ENCODE measurements around the gene IGFBP5.

The IGFBP5 gene

DNA sequence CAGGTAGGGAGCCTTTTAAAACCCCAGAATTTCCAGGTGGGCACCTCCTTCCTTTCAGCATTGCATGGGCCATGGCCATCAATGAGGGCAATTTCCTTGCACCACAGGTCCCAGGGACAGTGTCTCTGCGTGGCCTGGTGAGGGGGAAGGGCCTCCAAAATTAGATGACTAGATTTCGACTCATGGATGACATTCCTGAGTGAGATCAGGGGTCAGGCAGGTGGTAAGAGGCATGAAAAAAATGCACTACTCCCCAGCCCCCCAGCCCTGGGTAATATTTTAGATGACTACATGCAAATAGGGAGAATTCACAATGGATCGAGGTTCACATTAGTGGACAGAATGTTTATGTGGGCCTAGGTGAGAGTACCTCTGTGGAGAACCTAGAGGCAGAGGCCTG lies 19.0 kb upstream of the IGFBP5 start:
- no peak for DNase-seq (ENCODE audit: low read depth)

DNA sequence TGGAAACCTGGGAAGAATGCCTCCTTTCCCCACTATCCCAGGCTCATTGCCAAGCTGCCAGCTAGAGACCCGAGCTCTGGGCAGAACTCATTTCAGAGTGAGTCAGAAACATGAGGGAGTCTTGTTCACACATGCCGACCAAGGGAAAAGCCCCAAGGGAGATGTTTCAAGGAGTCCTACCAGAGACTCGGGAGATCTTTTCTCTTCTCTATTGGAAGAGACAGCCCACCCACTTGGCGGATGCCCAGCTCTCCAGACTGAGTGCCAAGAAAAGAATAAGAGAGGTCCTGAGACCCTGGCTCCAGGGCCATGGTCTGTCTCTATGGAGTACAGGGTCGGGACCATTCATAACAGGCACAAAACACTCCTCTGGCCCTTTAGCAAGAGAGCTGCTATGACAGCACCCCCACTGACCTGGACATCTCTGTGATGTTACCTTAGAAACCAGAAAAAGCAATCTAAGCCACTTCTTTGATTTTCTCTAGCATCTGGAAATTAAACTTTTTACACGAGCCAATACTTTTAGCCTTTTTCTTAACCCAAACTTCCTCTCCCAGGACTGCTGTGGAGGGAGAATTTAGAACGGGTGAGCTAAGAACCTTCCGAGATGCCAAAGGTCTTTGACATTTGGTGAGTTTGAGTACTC lies 18.5 kb upstream of the IGFBP5 start:
- DNase-seq (ENCODE audit: low read depth) = no peak

DNA sequence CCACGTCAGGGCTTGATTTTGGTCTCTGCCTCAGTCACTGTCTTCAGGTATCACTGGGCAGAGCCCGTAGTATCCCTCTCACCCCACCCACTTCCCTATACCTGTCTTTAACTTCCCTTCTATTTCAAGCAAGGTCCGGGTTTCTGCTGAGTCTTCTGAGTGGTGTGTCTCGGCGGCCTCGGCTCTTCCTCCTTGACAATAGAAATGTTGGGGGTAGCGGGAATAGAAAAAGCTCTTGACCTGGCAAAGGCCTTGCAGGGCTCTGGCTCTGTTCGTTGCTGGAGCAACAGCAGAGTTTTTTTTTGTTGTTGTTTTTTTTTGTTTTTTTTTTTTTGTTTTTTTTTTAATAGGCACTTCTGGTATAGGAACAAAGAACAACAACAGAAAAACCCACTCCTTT lies 16.0 kb upstream of the IGFBP5 start:
- no peak for DNase-seq (ENCODE audit: low read depth)

DNA sequence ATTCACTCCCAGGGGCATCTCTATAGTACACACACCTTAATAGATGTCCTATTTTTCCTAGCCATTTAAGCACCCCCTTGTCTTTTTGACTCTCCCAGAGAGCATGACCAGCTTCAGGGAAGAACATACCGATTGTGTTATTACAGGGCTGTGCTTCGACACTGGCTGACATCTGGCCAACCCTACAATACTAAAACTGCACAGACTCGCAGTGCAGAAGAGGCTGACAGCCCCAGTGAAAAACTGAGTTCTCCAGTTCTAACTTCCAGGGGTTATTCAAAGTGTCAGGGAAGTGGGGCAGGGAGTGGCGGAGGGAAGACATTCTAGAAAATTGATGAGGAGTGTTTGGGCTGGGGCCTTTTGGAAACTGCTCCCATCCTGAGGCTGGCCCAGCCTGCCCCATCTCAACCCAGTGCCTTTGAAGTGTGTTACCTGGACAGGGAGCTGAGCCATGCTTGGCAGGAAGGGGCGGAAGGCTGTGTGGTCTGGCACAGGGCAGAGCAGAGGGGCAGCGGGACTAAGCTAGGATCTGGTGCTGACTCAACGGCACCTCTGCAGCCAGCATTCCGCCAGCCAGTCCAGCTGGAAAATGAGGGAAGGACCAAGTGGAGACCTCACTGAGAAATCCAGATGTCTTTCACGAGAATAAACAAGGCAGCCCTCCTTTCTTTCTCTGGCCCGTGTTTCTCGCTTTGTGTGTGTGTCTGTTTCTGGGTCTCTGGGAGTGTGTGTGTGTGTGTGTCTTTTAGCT lies 15.4 kb upstream of the IGFBP5 start:
- DNase-seq (ENCODE audit: low read depth) = no peak

DNA sequence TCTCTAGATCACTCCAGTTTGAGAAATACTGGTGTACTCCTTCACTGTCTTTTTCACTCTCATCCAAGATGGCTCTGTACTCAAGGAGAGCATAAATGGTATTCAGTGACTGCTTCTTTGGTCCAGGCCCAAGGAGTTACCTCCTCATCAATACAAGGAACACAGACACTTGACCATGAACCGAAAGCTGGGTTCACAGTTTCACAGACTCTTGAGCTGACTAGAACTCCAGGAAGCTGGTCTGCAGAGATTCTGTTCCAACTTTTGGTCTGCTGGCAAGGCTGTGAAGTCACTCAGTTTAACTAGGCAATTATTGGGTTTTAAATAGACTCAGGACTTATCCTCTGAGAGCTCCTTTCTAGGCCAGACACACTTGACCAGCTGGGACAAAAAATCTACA lies 7.4 kb upstream of the IGFBP5 start:
- DNase-seq (ENCODE audit: low read depth) = no peak

DNA sequence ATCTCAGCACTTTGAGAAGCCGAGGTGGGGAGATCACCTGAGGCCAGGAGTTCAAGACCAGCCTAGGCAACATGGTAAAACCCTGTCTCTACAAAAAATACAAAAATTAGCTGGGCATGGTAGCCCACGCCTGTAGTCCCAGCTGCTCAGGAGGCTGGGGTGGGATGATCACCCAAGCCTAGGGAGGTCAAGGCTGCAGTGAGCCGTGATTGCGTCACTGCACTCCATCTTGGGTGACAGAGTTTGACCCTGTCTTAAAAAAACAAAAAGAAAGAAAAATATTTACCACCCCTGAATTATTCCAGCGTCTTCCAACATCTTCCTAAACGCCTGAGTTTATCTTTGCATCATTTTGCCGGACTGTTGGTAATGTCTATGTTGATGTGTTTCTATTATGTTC lies 6.2 kb upstream of the IGFBP5 start:
- no peak for DNase-seq (ENCODE audit: low read depth)

DNA sequence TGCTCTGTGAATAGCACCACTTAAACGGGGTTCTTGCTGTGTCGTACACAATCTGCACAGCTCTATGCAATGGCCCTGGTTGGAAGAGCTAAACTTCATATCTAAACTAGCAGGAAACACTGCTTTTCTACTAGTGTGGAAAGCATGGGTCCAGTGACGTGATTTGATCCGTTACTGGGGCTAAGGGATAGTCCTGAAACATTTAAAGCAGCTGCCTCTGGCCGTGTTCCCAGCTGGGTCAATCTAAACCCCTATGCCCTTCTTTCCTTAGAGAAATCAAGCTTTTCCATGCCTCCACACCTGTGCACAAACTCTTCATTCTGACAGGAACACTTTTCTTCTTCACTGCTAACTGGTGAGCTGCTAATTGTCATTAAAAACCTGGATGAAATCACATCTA lies 5.4 kb upstream of the IGFBP5 start:
- DNase-seq (ENCODE audit: low read depth) = no peak

DNA sequence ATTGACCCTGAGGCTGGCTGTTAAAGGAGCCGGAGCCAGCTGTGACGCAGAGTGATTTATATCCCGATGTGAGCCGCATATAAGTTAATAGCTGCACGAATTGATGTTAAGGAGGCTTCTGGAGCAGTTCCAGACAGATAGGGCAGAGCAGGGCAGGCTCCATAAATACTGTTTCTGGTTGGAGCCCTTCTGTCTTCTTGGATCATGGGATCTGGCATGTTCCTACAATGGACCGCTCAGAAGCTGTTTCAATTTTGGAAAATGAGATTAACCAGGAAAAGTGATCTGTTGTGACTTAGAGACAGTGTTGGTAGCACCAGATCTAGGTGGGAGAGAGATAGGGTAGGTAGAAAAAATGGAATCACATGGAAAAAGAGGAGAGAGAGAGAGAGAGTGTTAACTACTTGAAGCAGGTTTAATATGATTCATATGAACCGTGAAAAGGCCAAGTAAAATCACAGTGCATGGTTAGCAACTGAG lies 4.8 kb upstream of the IGFBP5 start:
- no peak for DNase-seq (ENCODE audit: low read depth)

DNA sequence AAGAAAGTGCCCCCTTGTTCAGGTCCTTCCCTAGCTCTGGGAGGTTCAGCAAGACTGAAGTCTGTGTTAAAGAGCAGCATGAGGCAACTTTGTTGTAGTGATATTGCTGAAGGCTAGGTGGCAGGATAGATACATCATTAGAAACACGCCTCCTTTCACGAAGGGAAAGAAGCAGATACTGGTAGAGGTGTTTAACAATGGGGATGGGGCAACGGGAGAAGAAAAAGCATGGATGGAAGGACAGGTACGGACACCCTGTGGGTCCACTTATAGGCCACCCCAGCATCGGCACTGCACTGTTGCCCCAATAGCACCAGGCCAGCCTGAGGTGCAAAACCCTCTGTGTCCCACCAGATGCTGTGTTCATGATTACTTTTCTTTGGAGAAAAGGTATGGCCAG lies 3.5 kb upstream of the IGFBP5 start:
- DNase-seq (ENCODE audit: low read depth) = no peak

DNA sequence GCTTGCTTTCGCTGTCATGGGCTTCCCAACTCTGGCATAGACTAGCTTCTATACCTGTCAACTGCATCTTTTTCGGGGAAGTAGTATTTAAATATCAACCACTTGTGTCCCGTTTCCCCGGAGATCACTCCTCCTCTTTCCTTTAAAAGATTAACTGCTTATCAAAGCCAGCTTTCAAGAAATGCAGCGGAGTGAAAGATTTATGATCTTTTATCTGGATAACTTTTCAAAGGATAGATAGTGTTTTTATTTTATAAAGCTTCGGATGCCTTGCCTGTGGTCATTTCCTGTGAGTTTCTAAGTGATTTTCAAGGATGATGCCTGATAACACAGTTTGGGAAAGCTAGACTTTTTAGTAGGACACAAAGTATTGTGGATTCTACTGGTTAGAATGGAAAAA lies 2.9 kb upstream of the IGFBP5 start:
- no peak for DNase-seq (ENCODE audit: low read depth)

DNA sequence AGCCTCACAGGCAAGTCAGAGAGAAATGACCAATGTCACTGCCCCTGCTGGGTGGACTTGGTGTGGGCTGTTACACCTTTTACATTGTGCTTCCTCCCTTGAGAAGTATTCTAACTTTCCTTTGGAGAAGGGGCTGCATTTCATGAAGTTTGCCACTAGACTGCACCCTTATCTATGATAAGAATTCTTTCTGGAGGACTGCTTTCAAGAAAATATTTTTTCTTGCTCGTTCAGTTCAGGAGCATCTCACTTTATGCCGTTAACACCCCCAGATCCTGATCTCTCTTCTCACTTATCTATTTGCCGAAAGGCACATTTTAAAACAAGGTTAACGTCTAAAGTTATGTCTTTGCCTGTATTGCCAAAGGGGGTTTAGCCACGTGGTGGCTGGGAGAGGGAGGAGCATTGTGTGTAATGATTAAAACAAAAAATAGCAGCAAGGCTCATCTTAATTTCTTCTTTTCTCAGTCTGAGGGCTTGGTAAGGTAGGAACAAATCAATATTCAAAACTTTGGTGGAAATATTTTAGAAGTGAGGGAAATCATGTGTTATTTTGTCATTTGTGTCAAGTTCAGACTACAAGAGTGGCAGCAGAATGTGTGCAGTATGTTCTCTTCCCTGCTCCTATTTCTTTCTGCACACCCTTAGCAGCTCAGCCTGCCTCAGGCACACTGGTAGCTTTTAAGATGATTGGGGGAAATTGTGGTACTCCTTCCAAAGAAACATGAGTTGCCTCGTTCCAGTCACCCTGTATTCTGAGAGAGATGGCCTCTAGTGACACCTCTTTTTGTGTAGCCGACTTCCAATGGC lies 1.6 kb upstream of the IGFBP5 start:
- no peak for DNase-seq (ENCODE audit: low read depth)

DNA sequence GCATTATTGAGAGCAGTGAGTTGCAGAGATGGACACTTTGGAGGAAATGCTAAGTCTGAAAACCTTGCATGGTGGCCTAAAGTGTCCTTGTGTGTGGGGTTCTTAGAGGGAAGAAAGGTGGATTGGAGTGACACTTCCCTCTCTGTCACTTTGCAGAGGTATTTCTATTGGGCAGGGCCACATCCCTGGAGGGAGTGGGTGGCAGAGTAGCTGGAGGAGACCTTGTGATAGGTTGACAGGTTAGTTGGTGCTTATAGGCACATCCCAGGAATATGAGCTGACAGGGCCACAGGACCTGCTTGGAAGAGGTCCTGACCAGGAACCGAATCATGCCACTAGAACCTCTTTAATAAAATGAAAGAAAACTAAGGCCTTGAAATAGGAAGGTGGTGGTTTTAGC lies 972 bp upstream of the IGFBP5 start:
- DNase-seq (ENCODE audit: low read depth) = no peak

DNA sequence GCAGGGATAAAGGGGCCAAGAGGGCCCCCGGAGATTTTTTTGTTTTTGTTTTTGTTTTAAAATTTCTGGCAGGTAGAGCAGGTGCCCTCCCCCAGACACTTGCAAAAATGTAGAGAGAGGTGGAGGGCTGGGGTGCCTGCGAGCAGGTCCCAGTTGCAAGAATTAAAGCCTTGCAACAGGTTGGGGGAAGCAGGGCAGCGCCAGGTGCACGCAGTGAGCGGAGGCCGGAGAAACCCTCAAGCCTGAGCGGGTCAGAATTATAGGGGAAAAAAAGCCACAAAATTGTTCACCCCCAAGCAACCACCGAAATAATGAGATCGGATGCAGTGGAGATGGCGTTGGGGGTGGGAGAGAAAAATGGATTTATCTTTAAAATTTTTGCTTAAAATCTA lies 527 bp downstream of the IGFBP5 start:
- no peak for DNase-seq (ENCODE audit: low read depth)

DNA sequence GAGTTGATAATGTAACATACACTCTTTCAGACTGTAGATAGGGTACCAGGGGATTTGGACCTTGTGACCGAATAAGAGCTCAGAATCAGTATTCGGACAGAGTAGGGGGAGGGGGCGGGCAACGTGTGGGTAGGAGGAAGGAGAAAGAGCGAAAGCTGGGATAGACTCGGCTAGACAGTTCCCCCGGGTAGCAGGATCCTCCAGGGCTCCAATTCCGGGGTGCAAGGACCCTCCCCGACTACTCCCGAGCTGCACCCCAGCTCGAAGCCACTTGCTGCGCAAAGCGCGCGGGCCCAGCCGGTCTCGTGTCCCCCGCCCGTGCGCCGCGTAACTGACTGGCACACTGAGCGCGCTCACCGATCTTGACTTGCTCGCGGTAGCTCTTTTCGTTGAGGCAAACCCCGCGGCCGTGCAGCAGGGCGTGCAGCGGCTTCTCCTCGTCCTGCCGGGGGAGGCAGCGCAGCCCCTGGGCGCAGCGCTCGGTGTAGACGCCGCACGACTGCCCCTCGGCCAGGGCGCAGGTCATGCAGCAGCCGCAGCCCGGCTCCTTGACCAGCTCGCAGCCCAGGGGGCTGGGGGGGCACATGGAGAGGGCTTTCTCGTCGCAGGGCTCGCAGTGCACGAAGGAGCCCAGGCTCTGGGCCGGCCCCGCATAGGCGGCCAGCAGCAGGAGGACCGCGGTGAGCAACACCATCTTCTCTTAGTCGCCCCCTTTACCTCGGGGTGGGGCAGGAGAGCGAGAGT lies 1.1 kb downstream of the IGFBP5 start:
- DNase-seq (ENCODE audit: low read depth) = no peak

DNA sequence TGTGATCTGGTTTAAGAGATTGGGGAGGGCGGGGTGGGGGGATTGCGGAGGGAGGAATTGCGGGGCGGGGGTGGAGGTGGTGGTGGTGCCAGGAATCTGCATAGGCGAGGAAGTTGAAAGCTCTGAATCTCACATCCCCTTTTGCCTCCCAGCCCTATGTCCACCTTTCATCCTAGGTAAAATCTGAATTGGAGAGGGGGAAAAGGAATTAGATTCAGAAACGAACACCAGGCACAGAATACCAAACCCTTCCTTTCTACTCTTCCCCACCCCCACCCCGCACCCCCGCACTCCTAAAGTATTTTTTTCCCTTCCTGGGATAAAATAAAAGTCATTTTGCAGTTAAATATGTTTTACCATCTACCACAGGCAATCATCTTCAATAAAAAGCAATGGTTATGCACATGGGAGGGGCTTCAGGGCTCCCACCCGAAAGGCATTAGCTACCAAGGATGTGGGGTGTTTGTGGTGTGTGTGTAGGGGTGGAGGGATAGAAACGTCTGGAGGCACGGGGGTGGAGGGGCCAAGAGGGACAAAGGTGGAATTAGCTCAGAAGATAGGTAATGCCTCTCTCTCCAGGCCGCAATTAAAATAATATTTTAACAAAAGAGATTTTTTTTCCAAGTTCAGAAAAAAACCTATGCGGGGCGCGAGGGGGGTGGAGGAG lies 1.8 kb downstream of the IGFBP5 start:
- DNase-seq (ENCODE audit: low read depth) = no peak

DNA sequence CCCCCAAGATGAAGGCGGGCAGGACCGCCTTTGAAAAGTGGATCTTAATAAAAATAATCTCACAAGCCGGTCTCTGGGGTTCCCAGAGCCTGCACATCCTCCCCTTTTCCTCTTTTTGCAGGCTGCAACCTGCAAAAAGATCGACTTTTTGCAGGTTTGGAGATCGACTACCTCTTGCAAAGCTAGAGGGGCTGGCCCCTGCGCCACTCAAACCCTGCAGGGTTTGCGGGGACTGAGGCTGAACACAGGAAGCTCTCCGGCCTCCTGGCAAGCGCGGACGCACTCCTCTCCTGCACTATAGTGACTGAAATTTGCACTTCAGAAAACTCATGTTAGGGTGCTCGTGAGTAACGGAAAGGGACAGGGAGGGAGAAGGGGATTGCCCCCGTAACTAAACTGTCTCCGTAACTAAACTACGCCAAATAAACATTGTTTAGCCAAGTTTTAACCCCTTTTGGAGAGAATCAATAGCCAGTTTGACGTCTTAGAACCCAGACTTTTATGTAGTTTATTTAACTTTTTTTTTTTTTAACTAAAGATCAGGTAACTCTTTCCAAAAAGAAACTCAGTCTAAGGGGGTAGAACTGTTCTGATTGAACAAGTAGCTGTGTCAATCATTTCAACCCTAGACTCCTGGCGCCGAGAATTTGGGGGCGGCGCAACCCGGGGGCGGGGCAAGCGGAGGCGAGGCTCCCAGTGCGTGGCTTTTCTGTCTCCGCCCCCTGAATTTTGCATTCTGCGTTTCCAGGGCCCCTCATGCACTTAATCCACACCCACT lies 2.5 kb downstream of the IGFBP5 start:
- peak; percentile 32 for DNase-seq (ENCODE audit: low read depth)

DNA sequence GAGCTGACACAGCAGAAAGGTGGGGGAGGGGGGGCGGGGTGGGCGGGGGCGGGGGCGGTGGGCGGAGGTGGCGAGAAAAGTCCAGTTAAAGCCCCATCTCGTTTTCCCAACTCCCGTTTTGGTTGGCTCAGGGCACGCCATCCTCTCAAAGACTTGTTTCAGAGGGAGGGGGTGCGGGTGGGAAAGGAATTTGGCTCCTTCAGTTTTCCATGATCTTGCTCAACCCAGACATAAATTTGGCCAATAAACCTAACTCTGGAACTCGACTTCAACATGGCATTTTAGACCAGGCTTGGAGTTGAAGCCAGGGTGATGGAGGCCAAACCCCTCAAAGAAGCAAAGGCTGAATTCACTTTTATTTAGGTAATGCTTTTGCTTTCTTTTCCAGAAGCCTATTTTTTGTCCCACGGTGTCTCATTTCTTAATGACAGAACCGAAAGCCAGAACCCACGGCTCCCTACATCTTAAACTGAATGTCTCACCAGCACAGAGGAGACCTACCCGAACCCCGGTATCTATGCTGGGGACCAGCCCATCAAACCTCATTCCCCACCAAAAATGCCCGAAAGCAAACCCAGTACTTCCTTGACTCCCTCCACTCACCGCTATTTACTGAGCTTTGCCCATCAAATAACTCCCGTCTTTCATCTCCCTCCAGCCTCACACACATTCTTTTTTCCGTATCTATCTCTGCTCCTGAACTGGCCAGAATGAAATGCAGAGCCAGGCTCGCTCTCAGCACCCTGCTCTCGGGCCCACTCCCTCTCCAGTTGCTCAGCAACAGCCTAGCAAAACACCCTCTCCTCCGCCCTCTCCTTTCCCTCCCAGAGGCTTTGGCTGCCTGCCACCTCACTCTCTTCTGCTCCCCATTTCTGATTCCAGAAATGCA lies 4.3 kb downstream of the IGFBP5 start:
- DNase-seq (ENCODE audit: low read depth) = no peak

DNA sequence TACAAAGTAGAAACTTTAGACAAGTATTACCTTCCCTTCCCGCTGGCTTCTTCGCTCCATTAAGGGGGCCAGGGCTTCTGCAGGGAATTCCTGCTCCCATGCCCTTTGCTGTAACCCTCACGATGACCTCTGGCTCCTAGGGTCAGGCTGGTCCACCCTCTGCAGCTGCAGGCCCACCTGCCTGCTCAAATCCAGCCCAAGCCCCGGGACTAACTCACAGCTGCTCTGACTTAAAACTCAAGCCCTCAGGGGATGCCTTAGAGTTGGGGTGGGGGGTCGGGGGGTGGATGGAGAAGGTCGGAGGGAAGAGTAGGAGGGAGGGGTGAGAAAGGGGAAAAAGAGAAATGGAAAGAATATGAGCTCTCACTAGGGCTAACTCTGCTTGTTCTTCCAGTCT lies 4.9 kb downstream of the IGFBP5 start:
- DNase-seq (ENCODE audit: low read depth) = no peak

DNA sequence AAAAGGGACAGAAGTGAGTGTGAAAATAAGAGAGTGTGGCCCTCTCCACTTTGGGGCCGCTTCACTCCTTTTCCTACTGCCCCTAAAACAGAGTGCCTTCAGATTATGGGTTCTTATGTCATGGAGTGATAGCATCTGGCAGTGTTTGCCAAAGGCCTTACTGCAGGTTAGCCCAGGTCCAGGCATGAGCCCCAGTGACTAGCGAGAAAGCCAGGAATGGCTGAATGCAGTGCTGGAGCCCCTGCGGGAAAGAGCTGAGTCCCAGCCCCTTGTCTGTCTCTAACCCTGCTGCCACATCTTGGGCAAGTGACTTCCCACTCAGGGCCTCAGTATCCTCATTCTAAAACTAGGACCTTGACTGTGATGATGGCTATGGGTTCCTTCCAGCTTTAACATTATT lies 6.0 kb downstream of the IGFBP5 start:
- no peak for DNase-seq (ENCODE audit: low read depth)

DNA sequence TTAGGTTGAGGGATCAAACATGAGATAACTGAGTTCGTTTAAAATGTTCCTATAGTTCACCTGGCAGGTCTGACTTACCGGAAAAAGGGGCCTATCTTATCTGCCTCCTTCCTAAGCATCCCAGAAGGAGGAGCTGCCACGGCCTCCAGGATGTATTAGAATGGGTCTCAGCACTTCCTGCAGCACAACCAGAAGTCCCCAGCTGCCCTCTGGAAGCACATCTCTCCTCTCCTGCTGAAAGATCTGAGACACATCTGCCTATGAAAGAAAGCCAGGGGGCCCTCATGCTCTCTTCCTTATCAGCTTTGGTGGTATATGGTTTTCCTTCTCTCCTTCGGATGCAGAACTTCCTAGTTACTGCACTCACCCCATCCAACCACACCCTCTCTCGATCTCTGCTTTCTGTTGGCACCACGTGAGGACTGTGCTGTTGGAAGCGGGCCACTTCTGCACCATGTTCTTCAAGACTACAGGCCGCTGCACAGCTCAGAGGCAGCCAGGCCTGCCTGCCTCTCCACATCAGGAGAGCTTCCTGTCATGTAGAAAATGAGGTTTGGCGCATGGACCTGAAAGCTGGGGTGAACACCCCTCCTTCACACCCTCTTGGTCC lies 6.5 kb downstream of the IGFBP5 start:
- DNase-seq (ENCODE audit: low read depth) = no peak

Measured in stimulated activated CD8-positive, alpha-beta memory T cell treated with anti-CD3 and anti-CD28 coated beads, Interleukin-12 subunit alpha, Interleukin-12 subunit beta, amount 100 ng/mL, for 1 hour (primary cell).